ENCODE measurements around the gene LIMD2.

Gene LIMD2

DNA sequence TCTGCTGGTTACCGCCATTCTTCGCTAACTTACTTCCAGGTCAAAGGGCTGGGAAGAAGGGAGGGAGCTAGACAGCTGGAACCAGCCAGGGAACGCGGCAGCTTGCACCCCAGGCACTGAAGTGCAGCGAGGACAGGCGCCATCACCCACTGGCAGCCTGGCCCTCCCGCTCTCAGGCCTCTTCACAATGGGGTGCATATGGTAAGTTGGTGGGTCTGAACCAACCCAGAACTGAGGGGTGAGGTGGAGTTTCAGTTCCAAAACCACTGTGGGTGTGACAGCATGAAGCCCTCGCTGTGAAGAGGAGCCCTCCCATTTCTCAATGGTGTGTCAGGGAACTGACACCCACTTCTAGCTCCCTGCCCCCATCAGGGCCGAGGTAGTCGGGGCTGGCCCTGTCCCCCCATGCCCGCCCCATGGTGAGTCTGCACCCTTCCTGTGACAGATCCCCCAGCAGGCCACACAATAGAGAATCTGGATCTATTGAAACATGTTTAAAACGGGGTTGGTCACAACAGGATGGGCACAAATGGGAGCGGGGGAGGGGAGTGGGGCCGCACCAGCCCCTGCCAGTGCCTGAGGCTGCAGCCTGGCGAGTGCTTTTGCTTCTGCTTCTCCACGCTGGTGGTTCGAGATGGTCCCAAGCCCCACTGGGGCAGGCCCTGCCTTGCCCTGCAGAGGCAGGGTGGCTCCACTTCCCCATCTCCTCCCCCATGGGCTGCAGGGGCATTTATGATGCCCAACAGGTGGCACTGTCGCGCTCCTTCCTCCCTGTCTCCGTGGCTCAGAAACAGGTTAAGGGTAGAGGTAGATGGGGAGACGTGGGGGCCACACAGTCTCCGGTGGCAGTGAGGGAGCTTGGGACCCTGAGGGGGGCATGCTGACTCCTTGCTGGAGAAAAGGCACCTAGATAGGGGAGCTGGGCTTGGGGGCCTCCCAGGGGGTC lies 2.3 kb downstream of the LIMD2 start:
- TF ChIP-seq, protein P1, sequence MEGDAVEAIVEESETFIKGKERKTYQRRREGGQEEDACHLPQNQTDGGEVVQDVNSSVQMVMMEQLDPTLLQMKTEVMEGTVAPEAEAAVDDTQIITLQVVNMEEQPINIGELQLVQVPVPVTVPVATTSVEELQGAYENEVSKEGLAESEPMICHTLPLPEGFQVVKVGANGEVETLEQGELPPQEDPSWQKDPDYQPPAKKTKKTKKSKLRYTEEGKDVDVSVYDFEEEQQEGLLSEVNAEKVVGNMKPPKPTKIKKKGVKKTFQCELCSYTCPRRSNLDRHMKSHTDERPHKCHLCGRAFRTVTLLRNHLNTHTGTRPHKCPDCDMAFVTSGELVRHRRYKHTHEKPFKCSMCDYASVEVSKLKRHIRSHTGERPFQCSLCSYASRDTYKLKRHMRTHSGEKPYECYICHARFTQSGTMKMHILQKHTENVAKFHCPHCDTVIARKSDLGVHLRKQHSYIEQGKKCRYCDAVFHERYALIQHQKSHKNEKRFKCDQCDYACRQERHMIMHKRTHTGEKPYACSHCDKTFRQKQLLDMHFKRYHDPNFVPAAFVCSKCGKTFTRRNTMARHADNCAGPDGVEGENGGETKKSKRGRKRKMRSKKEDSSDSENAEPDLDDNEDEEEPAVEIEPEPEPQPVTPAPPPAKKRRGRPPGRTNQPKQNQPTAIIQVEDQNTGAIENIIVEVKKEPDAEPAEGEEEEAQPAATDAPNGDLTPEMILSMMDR (IDR thresholded peaks at IDR 0.05; ENCODE audit: low read depth, low read length) = peak; percentile 49
- no peak for DNase-seq (ENCODE audit: low read depth, low spot score)
- in situ Hi-C loops (cut with HindIII; ENCODE audit: low sequenced_read_pairs) = no loop called here
- no peak overlapping the region for H3K4me3 ChIP-seq (ENCODE audit: low read depth, low read length)

- peak; percentile 34 for DNase-seq (ENCODE audit: low read depth, low spot score)
- TF ChIP-seq, protein P1 (IDR thresholded peaks at IDR 0.05; ENCODE audit: low read depth, low read length) = peak; percentile 56
- H3K4me3 ChIP-seq (ENCODE audit: low read depth, low read length) = no peak overlapping the region
- in situ Hi-C loops (cut with HindIII; ENCODE audit: low sequenced_read_pairs) = no loop called here
Measured at GRCh38 chr17:63696381-63696961, 3.5 kb downstream of the LIMD2 start.

- TF ChIP-seq, protein P1 (IDR thresholded peaks at IDR 0.05; ENCODE audit: low read depth, low read length) = no peak
- DNase-seq (ENCODE audit: low read depth, low spot score) = no peak
- in situ Hi-C loops (cut with HindIII; ENCODE audit: low sequenced_read_pairs) = no loop called here
- no peak overlapping the region for H3K4me3 ChIP-seq (ENCODE audit: low read depth, low read length)
Measured at GRCh38 chr17:63695889-63696288, 4.0 kb downstream of the LIMD2 start.

GRCh38 chr17:63694950-63695773 lies 4.8 kb downstream of the LIMD2 start:
- DNase-seq (ENCODE audit: low read depth, low spot score) = no peak
- in situ Hi-C loops (cut with HindIII; ENCODE audit: low sequenced_read_pairs) = no loop called here
- TF ChIP-seq, protein P1 (IDR thresholded peaks at IDR 0.05; ENCODE audit: low read depth, low read length) = no peak
- H3K4me3 ChIP-seq (ENCODE audit: low read depth, low read length) = no peak overlapping the region

GRCh38 chr17:63694229-63694949 lies 5.5 kb downstream of the LIMD2 start:
- no peak overlapping the region for H3K4me3 ChIP-seq (ENCODE audit: low read depth, low read length)
- in situ Hi-C loops (cut with HindIII; ENCODE audit: low sequenced_read_pairs) = no loop called here
- TF ChIP-seq, protein P1 (IDR thresholded peaks at IDR 0.05; ENCODE audit: low read depth, low read length) = no peak
- no peak for DNase-seq (ENCODE audit: low read depth, low spot score)
